Left renal pelvis (tissue), 4 donors: ENCODE data around the gene BLM. TPM values are rescaled to one million over a fixed set of nuclear protein-coding genes. Genes with fewer than 3 reads are reported as not detected.
"Not testable (repeated sequence)": the region's sequence is repeated elsewhere in the genome, so short reads cannot be mapped to it uniquely, and the experiment has no call there.

Experiments used
- DNase-seq, 4 donors: peaks; one replicate each; pipeline ENCODE4 v3.0.0-alpha.2; 2013; ENCODE audit warnings: low read depth in 4 of 4, low spot score in 3 of 4
- polyA plus RNA-seq, 4 donors: library from polyadenylated mRNA; unstranded; fragments of 120-200 nt; gene quantifications; one replicate each; pipeline ENCODE4 v1.2.1, GENCODE V29; 2013; ENCODE audit not compliant: insufficient read length in 4 of 4

The BLM gene
- 10 to 100 TPM in 3 of 4 donors, 1 to 10 TPM in 1; 7.2 to 14.8 (median 11.7) TPM for polyA plus RNA-seq

- peak; percentile 90 to 94 (median 92) for DNase-seq
Measured at GRCh38 chr15:90716976-90717821, at the start of gene BLM. BLM (plus strand) TSS chr15:90717346; CDS start chr15:90747393, 30,047 bp downstream.

GRCh38 chr15:90667755-90668345, 49.3 kb upstream of the BLM start:
- not testable (repeated sequence) for DNase-seq

- DNase-seq: not testable (repeated sequence)
Measured at GRCh38 chr15:90670631-90671030, 46.5 kb upstream of the BLM start.

- DNase-seq: no peak
Measured at GRCh38 chr15:90671216-90671615, 45.9 kb upstream of the BLM start.

- DNase-seq: not testable (repeated sequence)
Measured at GRCh38 chr15:90673357-90673756, 43.8 kb upstream of the BLM start.

GRCh38 chr15:90674476-90674875, 42.7 kb upstream of the BLM start:
- no peak for DNase-seq

- DNase-seq: no peak
Measured at GRCh38 chr15:90675464-90675863, 41.7 kb upstream of the BLM start.

GRCh38 chr15:90677807-90678790, 39.0 kb upstream of the BLM start:
- no peak for DNase-seq

GRCh38 chr15:90679959-90680358, 37.2 kb upstream of the BLM start:
- DNase-seq: no peak

GRCh38 chr15:90680371-90680935, 36.7 kb upstream of the BLM start:
- DNase-seq: no peak

- no peak for DNase-seq
Measured at GRCh38 chr15:90681056-90681455, 36.1 kb upstream of the BLM start.

- DNase-seq: no peak
Measured at GRCh38 chr15:90681480-90681879, 35.7 kb upstream of the BLM start.

- no peak for DNase-seq
Measured at GRCh38 chr15:90683371-90683770, 33.8 kb upstream of the BLM start.

GRCh38 chr15:90683876-90684275, 33.3 kb upstream of the BLM start:
- no peak for DNase-seq

- DNase-seq: no peak
Measured at GRCh38 chr15:90684281-90684680, 32.9 kb upstream of the BLM start.

GRCh38 chr15:90685591-90686434, 31.3 kb upstream of the BLM start:
- DNase-seq: no peak

- DNase-seq: no peak
Measured at GRCh38 chr15:90686435-90687218, 30.5 kb upstream of the BLM start.

- DNase-seq: not testable (repeated sequence)
Measured at GRCh38 chr15:90689326-90689961, 27.7 kb upstream of the BLM start.
